GM20000 (cell line): Measurements from ENCODE around the gene PDE6A.
"Not testable (repeated sequence)": the region's sequence is repeated elsewhere in the genome, so short reads cannot be mapped to it uniquely, and the experiment has no call there.

Source experiments
- DNase-seq: peaks from one replicate; pipeline ENCODE4 v3.0.0; 2012; ENCODE audit warnings: low spot score
- TF ChIP-seq, protein P1 (sequence below): IDR thresholded peaks from 2 replicates; pipeline ENCODE4 v1.5.1; 2012; ENCODE audit warnings: mild to moderate bottlenecking, control low read depth; ENCODE audit errors: extremely low read depth, missing control alignments

PDE6A gene

DNA sequence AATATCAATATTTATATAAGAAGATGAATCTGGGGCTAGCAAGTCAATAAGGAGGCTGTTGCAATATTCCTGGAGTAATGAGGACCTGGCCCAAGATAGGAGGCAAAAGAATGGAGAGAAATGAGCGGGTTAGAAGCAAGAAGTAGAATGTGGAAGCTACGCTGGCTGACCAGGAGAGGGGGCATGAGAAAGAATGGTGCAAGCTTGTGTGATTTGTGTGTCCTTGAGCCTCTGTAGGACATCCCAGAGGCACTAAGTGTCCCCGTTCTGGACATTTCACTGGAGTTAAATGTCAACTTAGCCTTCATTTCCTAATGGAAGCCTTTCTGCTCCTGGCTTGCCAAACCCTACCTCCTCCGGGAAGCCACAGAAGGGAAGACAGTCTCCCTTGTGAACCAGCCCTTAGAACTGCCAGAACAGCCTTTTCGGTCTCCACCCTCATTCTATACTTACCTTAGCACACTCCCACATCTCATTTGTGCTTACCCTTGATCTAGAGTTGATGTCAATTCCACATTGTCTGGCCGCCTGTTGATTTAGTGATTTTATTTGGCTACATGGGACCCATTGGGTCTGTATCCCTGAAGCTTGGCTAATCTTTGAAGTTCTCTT is 6.7 kb upstream of the PDE6A start:
- DNase-seq: no peak
- TF ChIP-seq, protein P1, sequence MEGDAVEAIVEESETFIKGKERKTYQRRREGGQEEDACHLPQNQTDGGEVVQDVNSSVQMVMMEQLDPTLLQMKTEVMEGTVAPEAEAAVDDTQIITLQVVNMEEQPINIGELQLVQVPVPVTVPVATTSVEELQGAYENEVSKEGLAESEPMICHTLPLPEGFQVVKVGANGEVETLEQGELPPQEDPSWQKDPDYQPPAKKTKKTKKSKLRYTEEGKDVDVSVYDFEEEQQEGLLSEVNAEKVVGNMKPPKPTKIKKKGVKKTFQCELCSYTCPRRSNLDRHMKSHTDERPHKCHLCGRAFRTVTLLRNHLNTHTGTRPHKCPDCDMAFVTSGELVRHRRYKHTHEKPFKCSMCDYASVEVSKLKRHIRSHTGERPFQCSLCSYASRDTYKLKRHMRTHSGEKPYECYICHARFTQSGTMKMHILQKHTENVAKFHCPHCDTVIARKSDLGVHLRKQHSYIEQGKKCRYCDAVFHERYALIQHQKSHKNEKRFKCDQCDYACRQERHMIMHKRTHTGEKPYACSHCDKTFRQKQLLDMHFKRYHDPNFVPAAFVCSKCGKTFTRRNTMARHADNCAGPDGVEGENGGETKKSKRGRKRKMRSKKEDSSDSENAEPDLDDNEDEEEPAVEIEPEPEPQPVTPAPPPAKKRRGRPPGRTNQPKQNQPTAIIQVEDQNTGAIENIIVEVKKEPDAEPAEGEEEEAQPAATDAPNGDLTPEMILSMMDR: no peak

DNA sequence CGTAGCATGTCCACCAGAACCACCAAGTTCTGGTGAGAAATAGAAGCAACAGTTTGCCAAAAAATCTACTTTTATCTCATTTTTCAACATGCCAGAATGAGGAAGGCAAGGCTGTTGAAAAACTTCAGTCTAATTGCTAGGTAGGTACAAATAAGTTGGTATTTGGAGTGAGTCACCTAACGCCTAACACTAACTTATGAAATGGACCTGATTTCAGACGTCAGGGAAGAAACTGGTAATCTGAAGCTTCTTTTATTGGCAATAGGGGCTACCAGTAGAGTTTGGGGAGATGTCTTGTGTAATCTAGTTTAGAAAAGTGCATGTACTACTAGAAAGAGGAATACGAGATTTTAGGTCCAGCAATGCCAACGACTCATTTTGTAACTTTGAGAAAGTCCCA is 4.4 kb upstream of the PDE6A start:
- no peak for DNase-seq
- TF ChIP-seq, protein P1: no peak

DNA sequence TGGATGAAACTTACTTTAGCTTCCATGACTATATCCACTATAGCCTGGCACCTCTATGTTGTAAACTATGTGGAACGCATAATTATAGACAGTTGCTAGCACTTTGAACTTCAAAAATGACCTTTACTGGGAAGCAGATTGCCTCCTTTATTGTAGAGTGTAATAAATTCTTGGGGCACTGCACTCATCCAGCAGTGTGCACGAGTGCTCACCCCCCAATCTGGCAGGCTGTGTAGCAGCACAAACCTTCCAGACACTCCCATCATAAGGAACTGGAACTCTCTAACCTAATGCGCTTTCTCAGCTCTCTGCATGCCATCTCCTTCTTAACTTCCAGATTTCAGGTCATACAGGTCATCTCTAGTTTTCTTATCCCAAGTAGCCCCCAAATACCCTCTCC is 1.5 kb upstream of the PDE6A start:
- DNase-seq: no peak
- TF ChIP-seq, protein P1: no peak

DNA sequence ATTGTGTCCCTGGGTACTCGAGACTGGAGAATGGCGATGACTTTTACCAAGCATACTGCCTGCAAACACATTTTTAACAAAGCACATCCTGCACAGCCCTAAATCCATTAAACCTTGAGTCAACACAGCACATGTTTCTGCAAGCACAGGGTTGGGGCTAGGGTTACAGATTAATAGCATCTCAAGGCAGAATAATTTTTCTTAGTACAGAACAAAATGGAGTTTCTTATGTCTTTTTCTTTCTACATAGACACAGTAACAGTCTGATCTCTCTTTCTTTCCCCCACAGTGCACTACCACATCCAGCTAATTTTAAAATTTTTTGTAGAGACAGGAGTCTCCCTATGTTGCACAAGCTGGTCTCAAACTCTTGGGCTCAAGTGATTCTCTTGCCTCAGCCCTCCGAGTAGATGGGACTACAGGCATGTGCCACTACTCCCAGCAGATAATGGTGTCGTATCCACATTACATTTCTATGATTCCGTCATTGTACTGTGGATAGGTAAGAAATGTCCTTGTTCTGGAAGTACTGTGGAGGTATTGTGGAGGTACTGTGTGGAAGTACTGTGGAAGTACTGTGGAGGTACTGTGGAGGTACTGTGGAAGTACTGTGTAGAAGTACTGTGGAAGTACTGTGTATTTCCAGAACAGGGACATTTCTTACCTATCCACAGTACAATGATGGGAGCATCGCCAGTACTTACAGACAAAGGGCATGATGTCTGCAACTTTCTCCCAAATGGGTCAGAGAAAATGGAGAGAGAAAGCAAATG is 1.2 kb downstream of the PDE6A start:
- DNase-seq: not testable (repeated sequence)

DNA sequence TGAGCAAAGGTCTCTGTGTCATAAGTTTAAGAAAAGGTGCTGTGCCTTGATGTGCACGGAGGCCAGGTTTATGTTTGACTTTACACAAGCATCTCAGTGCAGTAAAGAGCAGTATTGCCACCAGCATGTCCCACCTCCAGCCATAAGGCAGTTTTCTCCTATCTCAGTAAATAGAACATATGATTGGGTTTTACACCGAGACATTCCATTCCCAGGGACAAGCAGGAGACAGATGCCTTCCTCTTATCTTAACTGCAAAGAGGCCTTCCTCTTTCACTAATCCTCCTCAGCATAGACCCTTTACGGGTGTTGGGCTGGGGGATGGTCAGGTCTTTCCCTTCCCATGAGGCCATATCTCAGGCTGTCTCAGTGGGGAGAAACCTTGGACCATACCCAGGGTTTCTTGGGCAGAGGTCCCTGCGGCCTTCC is 1.8 kb downstream of the PDE6A start:
- not testable (repeated sequence) for DNase-seq

DNA sequence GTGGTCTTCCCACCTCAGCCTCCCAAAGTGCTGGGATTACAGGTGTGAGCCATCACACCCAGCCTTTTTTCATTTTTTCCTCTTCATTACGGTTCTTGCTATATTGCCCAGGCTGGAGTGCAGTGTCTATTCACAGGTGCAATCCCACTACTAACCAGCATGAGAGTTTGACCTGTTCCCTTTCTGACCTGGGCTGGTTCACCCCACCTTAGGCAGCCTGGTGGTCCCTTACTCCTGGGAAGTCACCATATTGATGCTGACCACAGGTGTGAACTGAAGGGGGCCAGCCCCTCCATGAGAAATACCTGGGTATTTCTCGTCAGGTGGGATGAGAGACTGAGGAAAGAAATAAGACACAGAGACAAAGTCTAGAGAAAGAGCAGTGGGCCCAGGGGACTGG is 2.4 kb downstream of the PDE6A start:
- DNase-seq: no peak
- TF ChIP-seq, protein P1: no peak

DNA sequence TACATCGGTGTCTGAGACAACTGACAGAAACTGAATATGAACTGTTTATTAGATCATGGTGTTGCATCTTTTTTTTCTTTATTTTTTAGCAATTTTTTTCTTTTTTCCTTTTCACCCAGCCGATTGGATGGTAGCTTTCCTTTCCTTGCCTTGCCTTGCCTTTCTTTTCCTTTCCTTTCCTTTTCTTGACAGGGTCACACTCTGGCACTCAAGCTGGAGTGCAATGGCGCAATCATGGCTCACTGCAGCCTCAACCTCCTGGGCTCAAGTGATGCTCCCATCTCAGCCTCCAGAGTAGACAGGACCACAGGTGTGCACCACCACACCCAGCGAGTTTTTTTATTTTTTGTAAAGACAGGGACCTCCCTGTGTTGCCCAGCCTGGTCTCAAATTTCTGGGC is 2.8 kb downstream of the PDE6A start:
- TF ChIP-seq, protein P1: no peak
- DNase-seq: no peak

DNA sequence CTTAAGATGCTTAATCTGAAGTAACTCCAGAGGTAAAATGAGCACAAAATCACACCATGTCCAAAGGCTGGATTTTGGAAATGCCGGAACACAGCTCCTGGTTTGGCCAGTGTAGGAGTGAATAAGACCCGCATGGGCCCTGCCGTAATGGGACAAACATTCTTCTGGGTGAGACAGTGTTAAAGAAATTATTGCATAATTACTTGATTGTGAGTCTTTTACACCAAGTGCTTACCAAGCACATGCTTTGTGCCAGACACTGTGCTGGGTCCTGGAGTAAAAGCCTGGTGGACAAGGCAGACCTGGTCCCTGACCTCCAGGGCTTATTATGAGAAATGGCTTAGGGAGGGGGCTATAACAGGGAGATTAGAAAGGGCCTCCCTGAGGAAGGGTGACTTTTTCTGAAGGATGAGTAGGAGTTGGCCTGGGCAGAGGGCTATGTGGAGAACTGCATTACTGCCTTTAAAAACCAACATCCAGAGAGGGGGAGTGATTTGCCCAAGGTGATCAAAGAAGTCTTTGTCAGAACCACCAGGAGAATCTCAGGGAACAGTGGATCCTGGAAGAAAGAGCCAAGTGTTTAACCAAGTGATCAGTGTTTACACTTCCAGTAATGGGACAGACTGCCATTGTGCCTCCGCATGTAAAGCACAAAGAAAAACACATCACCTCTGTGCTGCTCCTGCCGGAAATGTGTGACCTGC is 3.5 kb downstream of the PDE6A start:
- no peak for DNase-seq
- TF ChIP-seq, protein P1: no peak
